Fibroblast of upper back skin (primary cell): ENCODE data around the gene PRR22.

Source experiments
- DNase-seq: peaks from one replicate; pipeline ENCODE4 v3.0.0-alpha.2; 2013

The PRR22 gene

DNA sequence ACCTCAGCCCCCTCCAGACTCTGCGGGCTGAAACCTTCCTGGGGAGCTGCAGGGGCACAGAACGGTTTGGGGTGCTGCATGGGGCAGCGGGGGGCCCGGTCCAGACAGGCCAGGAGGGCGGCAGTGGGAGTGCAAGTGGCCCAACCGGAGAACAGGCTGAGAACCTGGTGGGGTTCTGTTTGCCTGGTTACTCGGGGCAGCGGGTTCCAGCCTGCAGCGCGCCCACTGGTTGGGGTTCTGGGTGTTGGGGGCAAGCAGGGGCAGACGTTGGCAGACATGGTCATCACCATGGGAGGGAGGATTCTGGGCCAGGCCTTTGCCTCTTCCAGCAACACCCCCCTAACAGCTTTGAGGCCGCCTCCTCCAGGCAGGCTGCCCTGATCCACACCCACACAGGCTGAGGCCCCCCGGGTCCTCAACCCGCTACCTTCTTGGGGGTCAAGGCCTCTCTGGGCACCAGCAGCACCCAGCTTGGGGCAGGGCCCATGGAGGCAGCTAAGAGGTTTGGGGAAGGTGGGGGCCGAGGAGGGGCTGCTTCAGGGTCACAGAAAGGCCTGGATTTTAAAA is at the start of gene PRR22:
Gene PRR22, minus strand, starts transcription at position 166 of the 567 bp plus-strand sequence. Its CDS starts 86 bp downstream, at position 80.
- DNase-seq = no peak

DNA sequence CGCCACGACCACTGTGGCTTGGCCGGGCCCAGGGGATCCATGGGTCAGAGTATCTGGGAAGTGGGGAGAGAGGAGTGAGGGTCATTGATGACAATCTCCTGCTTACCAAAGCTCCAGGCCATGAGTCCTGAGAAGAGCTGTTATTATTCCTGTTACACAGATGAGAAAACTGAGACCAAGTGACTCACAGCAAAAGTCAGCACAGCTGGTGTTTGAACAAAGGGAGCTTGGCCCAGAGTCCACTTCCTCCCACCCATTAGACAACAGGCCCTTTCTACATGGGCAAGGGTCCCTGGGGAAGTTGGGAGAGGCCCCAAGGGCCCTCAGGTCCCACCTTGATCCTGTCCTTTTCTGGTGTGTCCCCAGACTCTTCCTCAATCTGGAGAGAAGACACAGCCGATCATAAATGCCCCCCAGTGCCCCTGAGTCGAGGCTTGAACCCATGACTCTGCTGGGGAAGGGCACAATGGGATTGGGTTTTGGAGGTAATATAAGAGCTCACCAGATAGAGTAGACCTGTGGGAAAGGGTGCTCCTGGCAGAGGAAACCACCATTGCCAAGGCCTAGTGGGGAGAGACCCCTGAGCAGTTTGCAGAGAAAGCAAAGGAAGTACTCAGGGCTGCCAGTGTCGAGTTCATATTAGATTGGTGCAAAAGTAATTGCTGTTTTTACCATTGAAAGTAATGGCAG is 48.1 kb upstream of the PRR22 start:
- no peak for DNase-seq

DNA sequence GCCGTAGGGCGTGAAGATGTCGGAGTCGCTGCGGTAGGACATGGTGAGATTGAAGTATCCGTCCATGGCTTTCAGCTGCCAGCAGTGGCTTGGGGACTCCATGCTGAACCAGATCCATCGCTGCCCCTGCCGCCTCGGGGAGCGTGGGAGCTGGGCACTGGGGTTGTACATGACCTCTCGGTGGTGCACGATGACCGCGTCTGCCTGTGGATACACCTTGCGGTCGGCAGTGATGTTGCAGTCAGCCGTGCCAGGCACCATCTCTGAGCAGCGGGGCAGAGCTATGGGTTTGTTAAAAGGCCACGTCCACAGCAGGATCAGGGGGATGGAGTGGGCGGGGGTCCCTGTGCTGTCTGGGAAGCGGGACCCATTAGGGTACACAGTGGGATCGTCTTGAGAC is 47.5 kb upstream of the PRR22 start:
- DNase-seq = no peak

DNA sequence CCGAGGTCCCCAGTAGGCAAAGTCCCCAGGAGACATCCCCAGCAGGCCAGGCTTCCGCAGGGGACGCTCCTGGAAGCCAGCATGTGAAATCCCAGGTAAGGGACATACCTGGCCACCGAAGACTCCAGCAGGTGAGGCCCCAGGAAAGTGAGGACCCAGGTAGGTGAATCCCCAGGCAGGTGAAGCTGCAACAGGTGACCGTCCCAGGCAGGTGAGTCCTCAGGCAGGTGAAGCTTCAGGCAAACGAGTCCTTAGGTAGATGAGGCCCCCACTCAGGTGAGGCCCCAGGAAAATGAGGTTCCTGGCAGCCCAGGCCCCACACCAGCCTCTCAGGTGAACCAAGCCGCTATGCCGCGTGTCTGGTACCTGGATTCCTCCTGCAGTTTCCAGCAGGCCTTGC is 46.6 kb upstream of the PRR22 start:
- no peak for DNase-seq

DNA sequence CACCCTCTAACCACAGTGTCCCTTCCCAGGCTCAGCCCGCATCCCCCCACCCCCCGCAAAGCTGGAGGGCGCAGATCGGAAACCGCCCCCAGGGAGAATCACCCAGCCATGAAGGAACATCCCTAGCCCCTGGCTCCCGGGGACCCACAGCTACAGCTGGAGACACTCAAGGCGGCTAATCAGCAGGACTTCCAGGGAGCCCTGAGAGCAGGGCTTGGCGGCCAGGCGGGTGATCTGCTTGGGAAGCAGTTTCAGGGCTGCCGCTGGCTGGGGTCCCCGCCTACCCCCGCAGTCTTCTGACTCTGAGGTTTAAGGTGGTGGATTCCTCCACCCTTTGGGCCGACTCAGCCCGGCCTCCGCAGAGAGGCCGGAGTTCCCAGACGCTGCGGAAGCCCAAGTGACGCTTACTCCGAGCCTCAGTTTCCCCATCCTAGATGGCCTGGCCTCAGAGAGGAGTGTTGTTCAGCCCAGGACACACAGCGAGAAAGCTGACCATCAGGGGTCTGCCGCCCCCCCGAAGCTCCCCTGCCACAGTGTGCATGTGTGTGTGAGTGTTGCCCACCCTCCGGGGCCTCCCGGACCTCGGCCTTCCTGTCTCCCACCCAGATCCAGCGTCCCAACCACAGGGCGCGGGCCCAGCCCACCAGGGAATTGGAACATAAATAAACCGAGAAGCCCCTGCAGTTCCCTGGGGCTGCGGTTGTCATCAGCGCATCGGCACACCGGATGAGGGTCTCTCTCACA is 45.2 kb upstream of the PRR22 start:
- no peak for DNase-seq

DNA sequence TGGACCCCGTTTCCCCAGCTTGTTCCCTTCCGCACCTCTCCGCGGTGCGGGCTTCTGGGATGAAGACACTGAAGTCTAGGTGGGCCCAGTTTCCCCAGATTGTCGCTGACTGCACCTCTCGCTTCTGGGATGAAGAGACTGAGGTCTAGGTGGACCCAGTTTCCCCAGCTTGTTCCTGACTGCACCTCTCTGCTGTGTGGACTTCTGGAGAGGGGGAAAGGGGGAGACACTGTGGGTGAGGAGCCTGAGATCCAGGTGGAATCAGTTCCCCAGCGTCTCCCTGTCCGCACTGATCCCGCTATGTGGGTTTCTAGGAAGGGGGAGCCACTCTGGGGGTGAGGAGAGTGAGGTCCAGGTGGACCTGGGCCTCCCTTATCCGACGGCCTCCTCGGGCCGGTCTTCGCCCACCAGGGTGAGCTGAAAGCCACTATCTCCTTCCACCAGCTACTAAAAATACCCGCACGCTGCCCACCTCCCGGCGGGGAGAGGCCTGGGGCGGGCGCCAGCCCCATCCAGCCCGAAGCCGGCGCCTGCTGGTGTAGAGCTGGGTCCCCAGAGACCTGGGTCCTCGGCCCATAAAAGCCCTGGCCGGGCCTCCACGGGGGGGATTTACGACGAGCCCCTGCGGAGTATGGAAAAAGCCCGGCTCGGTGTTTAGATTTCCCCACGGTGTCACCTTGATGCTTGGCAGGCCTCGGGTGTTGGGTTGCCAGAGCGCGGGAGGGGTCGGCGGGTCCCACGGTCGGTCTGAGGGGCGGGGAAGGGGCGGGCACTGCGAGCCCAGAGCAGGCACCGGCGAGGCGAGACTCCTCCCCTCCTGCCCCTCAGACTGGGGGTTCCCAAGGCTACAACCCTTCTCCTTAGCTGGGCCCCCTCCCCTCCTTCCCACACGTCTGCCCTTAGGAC is 44.4 kb upstream of the PRR22 start:
- peak; percentile 15 for DNase-seq

DNA sequence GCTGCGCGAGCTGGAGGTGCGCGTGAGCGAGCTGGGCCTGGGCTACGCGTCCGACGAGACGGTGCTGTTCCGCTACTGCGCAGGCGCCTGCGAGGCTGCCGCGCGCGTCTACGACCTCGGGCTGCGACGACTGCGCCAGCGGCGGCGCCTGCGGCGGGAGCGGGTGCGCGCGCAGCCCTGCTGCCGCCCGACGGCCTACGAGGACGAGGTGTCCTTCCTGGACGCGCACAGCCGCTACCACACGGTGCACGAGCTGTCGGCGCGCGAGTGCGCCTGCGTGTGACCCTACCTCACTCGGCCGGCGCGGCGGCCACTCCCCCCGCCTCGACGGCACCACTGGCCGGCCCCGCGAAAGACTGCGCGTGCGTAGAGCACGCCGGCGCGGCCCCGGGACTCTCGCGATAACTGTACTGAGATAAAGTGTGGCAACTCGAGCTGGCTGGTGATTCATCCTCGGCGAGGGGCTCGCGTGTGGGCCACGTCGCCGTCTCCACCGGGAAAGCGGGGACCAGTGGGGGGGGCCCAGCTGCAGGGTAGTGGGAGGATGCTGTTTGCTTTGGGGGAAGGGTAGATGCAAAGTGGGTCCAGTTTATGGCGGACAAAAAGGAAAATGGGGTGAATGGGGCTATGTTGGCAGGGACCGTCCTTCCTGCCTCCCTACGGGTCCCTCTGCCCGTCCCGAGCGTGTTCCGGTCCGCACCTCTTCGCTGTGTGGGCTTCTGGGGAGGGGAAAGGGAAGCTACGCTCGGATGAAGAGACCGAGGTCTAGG is 43.5 kb upstream of the PRR22 start:
- peak; percentile 94 for DNase-seq

DNA sequence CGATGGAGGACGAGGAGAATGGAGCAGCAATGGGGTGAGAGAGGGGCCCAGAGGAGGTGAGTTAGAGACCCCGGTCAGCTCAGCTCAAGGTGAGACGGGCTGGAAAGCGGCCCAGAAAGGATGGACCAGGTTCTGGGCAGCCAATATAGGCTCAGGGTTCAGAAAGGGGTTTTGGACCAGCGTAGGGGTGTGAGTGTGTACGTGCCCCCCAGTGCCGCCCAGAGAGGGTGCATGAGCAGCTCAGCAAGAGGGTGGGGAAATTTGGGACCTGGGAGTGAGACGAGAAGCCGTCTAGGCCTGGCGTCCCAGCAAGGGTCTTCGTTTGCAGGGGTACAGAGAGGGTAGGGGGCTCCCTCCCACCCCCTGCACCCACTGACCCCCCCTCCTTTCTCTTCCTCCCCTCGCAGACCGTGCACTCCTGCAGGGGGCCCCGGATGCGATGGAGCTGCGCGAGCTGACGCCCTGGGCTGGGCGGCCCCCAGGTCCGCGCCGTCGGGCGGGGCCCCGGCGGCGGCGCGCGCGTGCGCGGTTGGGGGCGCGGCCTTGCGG is 42.9 kb upstream of the PRR22 start:
- DNase-seq = no peak

DNA sequence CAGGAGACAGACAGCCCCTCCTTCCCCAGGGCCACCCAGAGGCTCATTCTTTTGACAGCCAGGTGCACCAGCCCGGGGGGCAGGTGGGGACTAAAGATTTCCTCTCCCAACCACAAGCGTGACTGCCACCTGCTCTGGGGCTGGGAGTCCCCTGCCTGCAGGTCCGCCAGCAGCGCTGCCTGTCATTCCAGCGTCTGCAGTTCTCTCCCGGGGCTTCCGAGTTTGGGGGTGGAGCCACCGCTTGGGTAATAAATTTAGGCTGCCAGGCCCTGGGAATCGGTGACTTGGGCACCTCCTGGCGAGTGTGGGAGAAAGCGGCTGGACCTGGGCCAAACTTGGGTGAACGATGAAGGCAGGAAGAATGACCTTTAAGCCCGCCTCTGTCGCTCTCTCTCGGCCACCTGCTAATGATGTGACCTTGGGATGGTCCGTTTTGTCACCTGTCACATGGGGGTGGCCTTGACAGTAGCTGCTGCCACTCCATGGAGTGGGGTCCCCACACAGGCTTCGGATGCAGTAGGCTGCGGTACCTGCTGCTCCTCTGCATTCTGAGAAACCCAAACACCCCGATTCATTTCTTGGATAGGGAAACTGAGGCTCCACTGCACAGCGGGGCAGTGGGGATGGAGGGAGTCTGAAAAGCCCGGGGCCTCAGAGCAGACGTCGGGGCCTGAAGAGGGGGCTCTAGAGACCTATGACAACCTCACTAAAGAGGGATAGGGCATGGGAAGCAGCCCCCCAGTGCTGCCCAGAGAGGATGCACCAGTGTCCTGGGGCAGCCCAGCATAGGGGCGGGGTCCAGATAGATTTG is 42.2 kb upstream of the PRR22 start:
- DNase-seq = peak; percentile 41

DNA sequence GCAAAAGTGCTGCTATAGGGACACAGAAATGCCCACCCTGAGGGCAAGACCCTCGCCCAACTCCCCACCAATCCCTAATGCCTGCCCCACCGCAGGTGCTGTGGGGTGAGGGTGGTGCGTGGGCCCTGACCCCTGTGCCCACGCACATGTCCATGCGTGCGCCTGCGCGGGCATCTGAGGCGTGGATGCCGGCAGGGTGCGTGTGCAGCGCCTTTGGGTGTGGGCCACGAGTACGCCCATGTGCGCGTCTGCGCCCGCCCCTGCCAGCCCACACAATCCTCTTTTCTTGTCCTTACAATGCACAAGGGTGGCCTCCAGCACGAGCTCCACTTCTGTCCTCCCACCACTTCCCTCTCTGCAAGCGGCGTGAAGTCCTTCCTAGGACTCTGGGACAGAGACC is 40.6 kb upstream of the PRR22 start:
- DNase-seq = no peak

DNA sequence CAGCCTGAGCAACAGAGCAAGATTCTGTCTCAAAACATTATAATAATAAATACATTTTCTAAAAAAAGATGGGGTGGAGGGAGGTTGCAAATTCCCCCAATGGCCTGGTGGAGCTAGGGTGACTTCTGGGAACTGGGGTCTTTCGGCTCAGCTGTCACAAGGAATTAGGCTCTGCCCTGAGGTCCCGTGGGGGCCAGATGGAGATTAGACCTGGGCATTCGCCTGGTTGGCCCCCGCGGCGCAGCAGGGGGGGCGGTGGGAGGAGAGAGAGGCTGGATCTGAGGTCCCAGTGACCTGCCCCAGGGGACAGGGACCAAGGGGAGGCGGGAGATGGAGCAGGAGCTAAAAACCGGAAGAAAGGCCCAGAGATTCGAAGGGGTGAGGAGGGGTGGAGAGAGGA is 40.2 kb upstream of the PRR22 start:
- no peak for DNase-seq

DNA sequence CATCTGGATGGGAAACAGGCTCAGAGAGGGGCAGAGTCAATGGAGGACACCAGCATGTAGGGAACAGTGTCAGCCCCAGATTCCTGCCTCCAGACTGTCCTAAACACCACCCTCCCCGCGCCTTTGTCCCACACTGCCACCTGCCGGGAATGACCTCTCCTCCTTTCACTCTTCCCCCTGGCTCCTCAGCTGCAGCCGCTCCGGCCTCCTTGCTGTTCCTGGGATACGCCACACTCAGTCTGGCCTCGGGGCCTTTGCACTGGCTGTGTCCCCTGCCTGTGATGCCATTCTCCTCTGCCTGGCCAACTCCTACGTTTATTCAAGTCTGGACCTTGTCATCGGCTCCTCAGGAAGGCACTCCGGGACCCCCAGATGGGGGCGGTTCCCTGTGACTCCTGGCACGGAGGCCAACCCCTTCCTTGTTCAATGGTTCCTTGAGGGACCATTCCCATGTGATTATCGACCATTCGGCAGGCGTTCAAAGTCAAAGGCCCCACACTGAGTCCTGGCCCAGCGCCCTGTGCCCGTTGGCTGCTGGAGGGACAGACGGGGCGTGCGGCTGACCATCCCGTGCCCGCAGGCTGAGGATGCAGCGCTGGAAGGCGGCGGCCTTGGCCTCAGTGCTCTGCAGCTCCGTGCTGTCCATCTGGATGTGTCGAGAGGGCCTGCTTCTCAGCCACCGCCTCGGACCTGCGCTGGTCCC is 39.2 kb upstream of the PRR22 start:
- no peak for DNase-seq

DNA sequence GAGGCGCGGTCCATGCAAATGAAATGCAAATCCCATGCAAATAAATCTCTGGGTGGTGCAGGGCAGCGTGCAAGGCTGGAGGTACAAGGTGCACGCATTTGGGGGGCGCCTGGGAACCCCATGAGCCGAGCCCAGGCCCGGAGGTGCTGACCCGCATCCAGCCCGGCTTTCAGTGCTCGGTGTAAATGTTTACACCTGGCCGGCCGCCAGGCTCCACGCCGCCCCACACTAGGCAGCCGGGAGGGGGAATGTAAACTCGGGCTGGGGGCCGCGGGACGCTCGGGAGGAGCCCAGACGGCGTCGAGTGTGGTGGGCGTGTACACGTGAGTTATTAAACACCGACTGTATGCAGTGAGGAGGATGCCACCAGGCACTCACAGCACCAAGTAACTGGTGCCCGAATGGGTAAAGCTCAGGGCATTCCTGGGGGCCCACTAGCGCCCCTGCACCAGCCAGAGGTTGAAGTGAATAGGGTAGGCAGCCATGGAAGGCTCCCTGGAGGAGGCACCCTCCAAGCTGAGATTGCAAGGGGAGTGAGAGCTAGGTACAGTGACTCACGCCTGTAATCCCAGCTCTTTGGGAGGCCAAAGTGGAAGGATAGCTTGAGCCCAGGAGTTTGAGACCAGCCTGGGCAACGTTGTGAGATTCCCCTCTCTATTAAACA is 37.8 kb upstream of the PRR22 start:
- DNase-seq = no peak

DNA sequence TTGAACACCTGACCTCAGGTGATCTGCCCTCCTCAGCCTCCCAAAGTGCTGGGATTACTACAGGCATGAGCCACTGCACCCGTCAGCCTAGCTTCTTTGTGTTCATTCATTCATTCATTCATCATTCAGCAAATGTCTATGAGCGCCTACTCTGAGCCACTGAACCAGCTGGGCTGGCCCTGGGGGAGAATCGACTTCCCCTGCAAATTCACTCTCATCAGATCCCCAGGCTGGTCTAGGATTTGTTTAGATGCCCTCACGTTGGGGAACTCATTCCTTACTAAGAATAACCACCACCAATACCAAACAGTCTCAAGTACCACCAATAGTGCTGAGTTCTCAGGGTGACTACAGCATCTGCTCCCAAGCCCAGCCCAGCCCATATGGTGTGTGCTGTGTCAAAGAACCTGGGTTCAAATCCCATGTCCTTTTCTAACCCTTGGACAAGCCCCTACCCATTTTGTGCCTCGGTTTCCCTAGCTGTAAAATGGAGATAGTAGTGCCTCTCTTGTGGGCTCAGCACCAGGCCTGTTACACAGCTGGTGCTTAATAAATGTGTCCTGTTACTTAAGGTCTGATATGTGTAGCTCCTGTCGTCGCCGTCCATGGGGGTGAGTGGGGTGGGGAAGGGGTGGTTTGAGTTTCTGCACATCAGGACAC is 37.1 kb upstream of the PRR22 start:
- DNase-seq = no peak

DNA sequence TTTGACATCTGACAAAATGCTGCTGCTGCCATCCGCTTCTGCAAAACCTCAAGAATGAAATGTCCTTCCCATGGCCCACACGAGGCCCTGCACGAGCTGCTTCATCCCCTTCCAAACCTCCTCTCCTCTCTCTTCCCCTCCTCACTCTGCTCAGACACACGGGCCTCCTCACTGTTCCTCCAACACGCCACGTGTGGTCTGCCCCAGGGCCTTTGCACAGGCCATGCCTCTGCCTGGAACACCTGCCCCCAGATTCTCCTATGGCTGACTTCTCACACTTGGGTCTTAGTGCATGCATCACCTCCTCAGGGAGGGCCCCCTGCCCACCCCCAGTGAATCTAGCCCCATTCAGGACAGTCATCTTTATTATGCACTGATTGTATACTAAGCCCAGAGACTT is 36.2 kb upstream of the PRR22 start:
- no peak for DNase-seq

DNA sequence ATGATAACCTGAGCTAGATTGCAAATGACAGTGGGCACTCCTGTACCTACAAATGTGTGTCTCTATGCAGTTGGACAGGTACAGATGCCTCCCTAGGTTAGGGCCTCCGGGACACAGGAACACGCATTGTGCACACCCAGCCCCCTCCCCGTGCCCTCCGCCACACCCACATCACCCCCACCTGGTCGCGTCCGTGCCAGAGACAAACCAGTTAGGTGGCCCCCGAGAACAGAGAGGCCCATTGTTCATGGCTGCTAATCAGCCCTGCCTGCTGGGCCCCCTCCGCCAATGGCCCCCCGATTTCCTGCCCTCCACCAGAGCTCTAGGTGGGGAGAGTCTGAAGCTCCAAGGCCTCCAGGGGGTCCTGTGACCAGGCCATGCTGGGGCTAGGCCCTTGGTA is 34.0 kb upstream of the PRR22 start:
- DNase-seq = no peak

DNA sequence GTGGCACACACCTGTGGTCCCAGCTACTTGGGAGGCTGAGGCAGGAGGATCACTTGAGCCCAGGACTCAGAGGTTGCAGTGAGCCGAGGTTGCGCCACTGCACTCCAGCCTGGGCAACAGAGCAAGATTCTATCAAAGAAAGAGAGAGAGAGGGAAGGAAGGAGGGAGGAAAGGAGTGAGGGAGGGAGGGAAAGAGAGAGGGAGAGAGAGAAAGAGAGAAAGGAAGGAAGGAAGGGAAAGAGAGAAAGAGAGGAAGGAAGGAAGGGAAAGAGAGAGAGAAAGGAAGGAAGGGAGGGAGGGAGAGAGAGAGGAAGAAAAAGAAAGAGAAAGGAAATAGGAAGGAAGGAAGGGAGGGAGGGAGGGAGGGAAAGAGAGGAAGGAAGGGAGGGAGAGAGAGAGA is 32.7 kb upstream of the PRR22 start:
- DNase-seq = no peak

DNA sequence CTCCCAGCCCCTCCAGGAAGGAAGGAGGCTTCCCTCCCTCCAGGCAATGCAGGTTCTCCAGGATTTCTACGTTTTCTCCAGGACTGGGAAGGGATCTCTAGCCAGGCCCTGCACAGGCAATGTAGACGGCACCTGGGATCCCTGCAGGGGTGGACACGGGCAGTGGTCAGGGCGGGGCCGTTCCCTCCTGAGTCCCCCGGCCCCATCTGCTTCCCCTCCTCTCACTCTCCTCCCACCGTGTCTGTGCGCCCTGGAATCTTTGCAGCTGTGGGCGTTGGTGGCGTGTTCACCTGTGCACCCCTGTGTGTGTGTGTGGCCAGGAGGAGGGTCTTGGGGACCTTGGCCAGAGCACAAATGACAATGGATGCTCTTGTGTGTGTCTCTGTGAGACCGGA is 30.3 kb upstream of the PRR22 start:
- no peak for DNase-seq

DNA sequence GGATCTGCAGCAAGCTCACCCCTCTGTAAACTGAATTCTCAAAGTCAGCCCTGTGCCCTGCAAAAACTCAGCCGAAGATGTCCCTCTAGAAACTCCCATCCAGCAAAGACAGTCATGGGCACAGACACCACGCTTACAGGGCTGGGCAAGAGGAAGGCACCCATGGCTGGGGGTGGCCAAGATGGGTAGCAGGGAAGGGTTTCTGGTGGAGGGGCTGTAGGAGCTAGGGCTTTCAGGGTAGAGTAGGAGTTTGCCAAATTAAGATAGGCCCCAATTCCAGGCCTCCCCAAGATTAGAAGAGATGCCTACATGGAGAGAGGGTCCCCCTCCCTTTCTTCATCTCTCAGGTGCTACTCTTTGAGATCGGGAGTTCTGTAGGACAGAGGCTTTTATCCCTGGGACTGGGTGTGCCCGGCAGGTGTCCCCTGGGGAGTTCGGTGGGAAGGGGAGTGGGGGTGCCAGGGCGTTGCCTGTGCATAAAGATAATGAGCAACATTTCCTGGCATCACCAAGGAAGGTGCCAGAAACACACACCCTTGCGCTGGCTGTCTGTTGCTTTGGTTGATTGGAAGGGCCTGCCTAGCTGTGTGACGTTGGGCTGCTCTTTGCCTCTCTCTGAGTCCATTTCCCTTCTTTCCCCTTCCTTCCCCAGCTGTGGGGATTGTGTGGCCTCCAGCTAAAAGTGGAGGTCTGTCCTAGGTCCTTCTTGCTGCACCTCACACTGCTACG is 29.7 kb upstream of the PRR22 start:
- DNase-seq = no peak
